NCI-H2227 (cell line): Measurements from ENCODE around the gene NLK.
"Not testable (repeated sequence)": the region's sequence is repeated elsewhere in the genome, so short reads cannot be mapped to it uniquely, and the experiment has no call there.

ENCODE experiments used
- DNase-seq: peaks from one replicate; lab custom pipeline; 2025; ENCODE audit not compliant: unreplicated experiment; lab: John Stamatoyannopoulos, UW

NLK gene

GRCh38 chr17:28187931-28188330 is 145.5 kb downstream of the NLK start:
- DNase-seq = no peak

GRCh38 chr17:28188841-28189263 is 146.4 kb downstream of the NLK start:
- DNase-seq = no peak

GRCh38 chr17:28189667-28190066 is 147.2 kb downstream of the NLK start:
- no peak for DNase-seq

DNA sequence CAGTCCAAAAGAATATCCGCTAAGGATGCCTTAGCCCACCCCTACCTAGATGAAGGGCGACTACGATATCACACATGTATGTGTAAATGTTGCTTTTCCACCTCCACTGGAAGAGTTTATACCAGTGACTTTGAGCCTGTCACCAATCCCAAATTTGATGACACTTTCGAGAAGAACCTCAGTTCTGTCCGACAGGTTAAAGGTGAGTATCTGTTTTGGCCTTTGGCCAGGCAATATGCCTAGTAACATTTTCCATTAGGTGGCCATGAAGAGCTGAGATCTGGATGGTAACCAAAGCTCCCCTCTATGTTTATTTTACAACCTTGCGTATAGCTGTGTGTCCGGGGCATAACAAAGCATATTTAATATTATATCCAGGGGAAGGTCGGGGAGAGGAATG is 148.5 kb downstream of the NLK start:
- DNase-seq = no peak

GRCh38 chr17:28193241-28193640 is 150.8 kb downstream of the NLK start:
- no peak for DNase-seq

DNA sequence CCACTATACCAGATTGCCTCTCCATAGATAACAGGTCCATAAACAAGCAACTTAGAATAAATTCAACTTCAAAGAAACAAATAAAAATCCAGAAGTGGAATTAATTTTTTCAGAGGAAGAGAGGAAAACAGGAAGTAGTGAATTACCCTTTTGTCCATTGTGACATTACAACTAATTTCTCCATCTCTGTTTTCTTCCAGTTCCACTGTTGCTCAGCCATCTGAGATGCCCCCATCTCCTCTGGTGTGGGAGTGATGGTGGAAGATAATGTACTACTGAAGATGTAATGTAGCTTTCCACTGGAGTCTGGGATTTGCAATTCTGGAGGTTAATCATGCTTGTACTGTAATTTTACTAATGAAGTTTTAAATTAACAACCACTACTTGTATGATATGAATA is 151.9 kb downstream of the NLK start:
- DNase-seq = no peak

DNA sequence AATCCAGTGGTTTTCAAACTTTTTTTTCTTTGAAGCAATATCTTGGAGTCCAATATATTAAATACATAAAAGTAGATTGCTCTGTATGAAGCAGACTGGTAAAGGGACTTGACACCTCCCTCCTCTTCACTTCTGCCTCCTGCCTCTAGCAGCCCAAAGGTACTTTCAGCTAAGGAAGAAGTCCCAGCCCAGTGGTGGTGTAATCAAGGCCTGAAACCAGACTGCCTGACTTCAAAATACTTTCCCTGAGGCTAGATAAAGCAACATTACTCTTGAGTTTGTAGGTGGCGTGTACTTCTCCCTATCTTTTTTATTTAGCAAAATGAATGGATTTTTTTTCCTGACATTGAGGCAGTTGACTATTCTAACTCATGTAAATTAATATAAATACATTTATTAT is 154.2 kb downstream of the NLK start:
- DNase-seq = no peak

DNA sequence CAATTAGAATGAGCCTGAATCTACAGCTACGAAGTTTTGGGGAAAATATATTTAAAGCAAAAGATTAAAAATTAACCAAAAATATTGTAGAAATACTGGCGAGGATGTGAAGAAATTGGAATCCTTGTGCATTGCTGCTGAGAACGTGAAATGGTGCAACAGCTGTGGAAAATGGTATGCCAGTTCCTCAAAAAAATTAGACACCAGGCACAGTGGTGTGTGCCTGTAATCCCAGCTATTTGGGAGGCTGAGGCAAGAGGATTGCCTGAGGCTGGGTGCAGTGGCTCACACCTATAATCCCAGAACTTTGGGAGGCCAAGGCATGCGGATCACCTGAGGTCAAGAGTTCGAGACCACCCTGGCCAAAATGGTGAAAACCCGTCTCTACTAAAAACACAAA is 156.6 kb downstream of the NLK start:
- DNase-seq = no peak

DNA sequence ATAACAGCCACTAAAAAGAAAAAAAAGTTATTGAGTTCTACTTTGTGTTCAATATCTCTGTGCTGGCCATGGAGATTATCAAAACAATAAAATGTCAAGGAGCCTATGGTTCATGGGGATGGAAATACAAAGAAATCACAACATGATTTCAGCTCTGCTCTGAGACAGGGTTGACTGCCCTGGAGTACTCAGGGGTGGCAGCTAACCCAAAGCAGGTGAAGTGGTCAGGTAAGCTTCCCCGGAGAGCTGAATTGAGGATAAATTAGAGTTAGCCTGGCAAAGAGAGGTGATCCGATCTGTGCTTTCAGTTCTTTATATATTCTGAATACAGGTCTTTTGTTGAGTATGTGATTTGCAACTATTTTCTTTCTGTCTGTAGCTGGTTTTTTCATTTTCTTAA is 157.3 kb downstream of the NLK start:
- no peak for DNase-seq

GRCh38 chr17:28201315-28201714 is 158.8 kb downstream of the NLK start:
- no peak for DNase-seq

- no peak for DNase-seq
Measured at GRCh38 chr17:28204244-28204643, 161.8 kb downstream of the NLK start.

DNA sequence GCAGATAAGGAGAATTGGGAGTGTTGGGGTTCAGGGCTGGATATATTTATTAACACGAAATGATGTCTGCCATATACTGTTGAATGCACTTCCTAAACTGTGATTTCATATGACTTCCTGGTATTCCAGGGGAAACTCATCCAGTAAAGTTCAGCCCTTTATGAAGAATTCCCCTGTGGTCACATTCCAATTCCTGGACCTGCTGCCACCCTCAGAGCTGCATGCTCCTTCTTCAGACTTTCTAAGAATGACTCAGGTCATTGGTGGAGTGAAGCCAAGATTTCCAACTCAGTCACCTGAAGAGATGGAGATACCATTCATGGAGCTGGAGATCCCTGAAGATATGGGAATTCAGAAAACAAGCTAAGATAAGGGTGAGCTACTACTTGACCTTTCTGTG is 162.3 kb downstream of the NLK start:
- DNase-seq = no peak

DNA sequence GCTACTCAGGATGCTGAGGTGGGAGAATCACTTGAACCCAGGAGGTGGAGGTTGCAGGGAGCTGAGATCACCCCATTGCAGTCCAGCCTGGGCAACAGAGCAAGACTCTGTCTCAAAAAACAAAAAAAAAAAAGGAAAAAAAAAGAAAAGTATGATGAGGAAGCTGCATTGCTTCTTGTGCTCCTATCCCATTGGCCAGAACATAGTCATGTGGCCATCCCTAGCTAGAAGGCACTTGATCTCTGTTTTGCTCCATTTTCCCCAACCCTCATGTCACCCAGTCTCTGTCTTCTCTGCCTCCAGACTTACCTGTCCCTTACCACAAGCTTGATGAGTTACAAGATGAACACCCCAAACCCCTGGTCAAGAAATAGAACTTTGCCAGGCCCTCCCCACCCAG is 163.8 kb downstream of the NLK start:
- DNase-seq = no peak

- DNase-seq = no peak
Measured at GRCh38 chr17:28211811-28212210, 169.3 kb downstream of the NLK start.

DNA sequence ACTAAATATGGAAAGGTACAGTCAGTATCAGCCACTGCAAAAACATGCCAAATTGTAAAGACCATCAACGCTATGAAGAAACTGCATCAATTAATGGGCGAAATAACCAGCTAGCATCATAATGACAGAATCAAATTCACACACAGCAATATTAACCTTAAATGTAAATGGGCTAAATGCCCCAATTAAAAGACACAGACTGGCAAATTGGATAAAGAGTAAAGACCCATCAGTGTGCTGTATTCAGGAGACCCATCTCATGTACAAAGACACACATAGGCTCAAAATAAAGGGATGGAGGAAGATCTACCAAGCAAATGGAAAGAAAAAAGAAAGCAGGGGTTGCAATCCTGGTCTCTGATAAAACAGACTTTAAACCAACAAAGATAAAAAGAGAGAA is 171.1 kb downstream of the NLK start:
- DNase-seq = not testable (repeated sequence)

DNA sequence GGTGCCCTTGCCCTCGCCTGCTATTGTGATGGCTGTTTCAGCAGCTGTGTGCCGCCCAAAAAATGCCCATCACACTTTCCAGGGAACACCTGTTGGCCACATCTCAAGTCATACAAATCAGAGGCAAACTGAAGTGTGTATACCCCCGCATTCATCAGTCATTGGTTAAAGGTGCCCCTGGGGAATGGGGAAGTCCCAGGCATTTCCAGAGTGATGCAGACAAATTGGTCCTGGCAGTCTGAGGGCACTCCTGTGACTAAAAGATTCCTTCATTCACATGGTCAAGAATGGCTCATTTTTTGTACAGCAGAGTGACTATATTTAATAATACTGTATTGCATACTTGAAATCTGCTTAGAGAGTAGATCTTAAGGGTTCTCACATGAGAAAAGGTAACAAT is 173.6 kb downstream of the NLK start:
- no peak for DNase-seq

DNA sequence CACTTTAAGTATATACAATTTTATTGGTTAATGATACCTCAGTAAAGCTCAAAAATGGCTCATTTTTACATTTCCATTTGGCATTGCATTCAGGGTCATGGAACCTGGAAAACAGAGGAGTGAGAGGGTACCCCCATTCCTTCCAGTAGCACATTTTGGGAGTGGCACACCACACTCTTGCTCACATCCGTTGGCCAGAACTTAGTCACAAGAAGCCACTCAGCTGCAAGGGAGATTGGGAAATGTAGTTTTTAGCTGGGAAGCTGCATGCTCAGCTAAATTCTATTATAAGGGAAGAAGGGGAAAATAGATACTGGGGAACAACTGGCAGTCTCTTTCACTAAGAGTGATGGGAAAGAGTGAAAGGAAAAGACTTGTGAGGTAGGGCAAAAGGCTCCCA is 174.1 kb downstream of the NLK start:
- DNase-seq = no peak

DNA sequence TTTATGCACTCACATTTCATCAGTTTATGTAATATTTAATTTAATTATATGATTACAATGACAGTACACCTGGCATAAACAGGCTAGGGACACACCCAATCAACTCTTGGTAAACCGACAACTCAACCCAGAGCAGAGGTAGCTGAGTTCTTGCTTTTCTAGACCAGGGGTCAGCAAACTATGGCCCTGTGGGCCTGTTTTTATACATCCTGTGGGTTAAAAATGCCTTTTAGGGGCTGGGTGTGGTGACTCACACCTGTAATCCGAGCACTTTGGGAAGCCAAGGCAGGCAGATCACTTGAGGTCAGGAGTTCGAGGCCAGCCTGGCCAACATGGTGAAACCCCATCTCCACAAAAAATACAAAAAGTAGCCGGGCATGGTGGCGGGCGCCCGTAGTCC is 177.3 kb downstream of the NLK start:
- DNase-seq = no peak

DNA sequence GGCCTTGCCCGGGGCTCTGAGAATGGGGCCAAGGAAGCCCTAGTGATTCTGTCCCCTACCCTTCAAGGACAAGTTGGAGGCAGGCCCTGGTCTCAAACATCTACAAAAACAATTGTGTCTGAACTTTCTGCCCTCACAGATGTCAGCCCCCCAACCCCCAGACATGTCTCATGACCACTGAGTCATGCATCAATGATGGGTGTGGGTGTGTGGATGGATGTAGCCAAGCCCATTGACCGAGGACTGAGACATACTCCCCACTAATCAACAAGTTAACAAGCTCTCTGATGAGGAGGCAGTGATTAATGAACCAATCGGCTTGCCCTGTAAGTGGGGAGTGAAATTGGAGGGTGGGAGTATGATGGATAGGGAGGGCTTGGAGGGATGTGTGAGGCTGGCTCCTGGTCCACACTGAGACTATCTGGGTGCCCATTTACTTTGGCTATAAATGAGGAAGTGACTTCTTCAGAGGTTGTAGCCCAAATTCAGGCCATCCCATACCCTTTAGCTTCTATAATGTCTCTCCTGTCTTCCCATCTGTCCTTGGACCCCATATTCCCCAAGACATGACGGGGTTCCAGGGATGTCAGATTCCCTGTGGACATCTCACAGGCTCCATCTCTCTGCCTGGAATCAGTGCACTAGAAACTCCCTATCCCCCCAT is 179.4 kb downstream of the NLK start:
- no peak for DNase-seq

- DNase-seq = no peak
Measured at GRCh38 chr17:28225271-28225670, 182.8 kb downstream of the NLK start.

GRCh38 chr17:28225867-28226266 is 183.4 kb downstream of the NLK start:
- no peak for DNase-seq

GRCh38 chr17:28226563-28227315 is 184.3 kb downstream of the NLK start:
- no peak for DNase-seq
